K562 (cell line): ENCODE data around the gene UBE2L3. TPM values are rescaled to one million over a fixed set of nuclear protein-coding genes. Genes with fewer than 3 reads are reported as not detected.
A peak's percentile ranks its signal among the peaks of the same experiment; 100 is the strongest.

ENCODE experiments used
- NFATC3 ChIP-seq: fragments of 450-650 bp; IDR thresholded peaks from 2 replicates; pipeline ENCODE4 v1.6.1; 2017; ENCODE audit warnings: mild to moderate bottlenecking
- RCOR1 ChIP-seq, 2 experiments: IDR thresholded peaks; 2 replicates each; pipeline ENCODE4 v1.6.1; 2012; ENCODE audit warnings: low read depth in 2 of 2, low read length in 2 of 2, borderline replicate concordance in 1 of 2, improper control_type of control experiment in 1 of 2
- RUNX1 ChIP-seq: sonication (generic); IDR thresholded peaks from 2 replicates; pipeline ENCODE4 v1.6.1; 2016; ENCODE audit warnings: antibody characterized with exemption, low read depth
- SPI1 ChIP-seq: IDR thresholded peaks from 2 replicates; pipeline ENCODE4 v1.6.1; 2011; ENCODE audit warnings: low read depth, low read length, control low read depth, borderline replicate concordance
- STAT5B ChIP-seq: fragments of 250-450 bp; sonication (Bioruptor Pico); IDR thresholded peaks from 2 replicates; pipeline ENCODE4 v1.8.0; 2021; ENCODE audit warnings: mild to moderate bottlenecking, inconsistent platforms
- TBL1XR1 ChIP-seq, 2 experiments: IDR thresholded peaks; 2 replicates each; pipeline ENCODE4 v1.6.1; 2012; ENCODE audit warnings: improper control_type of control experiment in 2 of 2, low read length in 2 of 2, mild to moderate bottlenecking in 1 of 2
- ZBTB9 ChIP-seq: fragments of 450-650 bp; formaldehyde crosslinking; IDR thresholded peaks from 2 replicates; pipeline ENCODE4 v1.4.0; 2020; ENCODE audit warnings: mild to moderate bottlenecking, moderate library complexity
- polyA plus RNA-seq, 8 experiments: library from polyadenylated mRNA; depleted of rRNA in 4 of 8; stranded (reverse) in 5 of 8; unstranded in 3 of 8; fragments of >200 nt; fragmentation: Nextera tagmentation in 2 of 8; fragmentation: Illumina TruSeq in 1 of 8; extraction: Ambion mirVana in 2 of 8; extraction: Trizol in 1 of 8; gene quantifications; 2 replicates each; pipeline versions ENCODE4 v1.2.1 to v1.2.3, GENCODE V29; 2011 to 2014; ENCODE audit warnings: inconsistent platforms in 1 of 8, missing spikeins in 1 of 8
- total RNA-seq, 7 experiments: library from RNA; depleted of rRNA in 6 of 7; stranded (reverse); fragments of >200 nt in 6 of 7; fragmentation: Illumina TruSeq in 2 of 7; extraction: Trizol in 2 of 7; gene quantifications; 2 replicates each; pipeline versions ENCODE4 v1.2.1 to v1.2.3, GENCODE V29; 2011 to 2021; ENCODE audit warnings: low replicate concordance in 1 of 7
- TF ChIP-seq, protein P1 (sequence below): fragments of 450-650 bp; conservative IDR thresholded peaks from 2 replicates; pipeline ENCODE4 v1.6.1; 2016; ENCODE audit warnings: missing genetic modification characterization, low read depth, mild to moderate bottlenecking, missing compliant biosample characterization, moderate library complexity
- TF ChIP-seq, protein P2 (sequence below): fragments of 250-450 bp; sonication (Bioruptor Pico); IDR thresholded peaks from 2 replicates; pipeline ENCODE4 v1.5.0; 2021; ENCODE audit warnings: mild to moderate bottlenecking, borderline replicate concordance

UBE2L3 gene
- total and polyA plus RNA-seq, 9 of the 15 experiments (the other 6 are each of a cell fraction or from before 2014, with no cell fraction given), result 215 to 625 (median 285) TPM

DNA sequence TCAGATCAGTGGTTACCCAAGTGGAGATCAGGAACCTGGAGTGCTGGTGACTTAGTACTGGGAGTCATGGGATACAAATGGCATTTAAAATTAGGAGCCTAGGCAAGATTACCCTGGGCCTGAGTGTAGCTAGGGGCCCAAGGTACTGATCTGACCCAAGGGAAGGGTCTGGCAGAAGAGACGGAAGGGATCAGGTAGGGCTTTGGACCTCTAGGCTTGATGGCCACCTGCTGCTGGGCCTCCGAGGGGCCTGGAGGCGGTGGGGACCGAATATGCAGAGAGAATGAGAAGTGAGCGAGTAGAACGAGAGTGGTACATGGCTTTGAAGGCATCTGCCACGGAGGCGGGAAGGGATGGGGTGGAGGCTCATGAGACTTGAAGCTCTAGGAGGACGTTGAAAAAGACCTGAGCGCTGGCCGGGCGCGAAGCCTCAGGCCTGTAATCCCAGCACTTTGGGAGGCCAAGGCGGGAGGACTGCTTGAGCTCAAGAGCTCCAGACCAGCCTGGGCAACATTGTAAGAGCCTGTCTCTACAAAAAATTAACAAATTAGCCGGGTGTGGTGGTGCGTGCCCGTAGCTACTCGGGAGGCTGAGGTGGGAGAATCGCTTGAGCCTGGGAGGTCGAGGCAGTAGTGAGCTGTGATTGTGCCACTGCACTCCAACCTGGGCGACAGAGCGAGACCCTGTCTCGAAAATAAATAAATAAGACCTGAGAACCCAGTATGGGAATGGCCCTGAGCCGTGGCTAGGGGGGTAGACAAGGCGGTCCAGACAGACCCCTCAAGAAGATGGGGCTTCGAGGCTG, 97.7 kb downstream of the UBE2L3 start (continued):
- TF ChIP-seq SPI1 (0 out of 2 replicates have a peak, but pooled peaks have one; percentile 16), RCOR1 (IDR thresholded peaks at IDR 0.05; ENCODE audit: borderline replicate concordance in 1 of 2, low read depth in 2 of 2, low read length in 2 of 2) (0 out of 4 replicates have a peak, but pooled peaks of 1 of the 2 experiments have one; percentile 3), STAT5B (no peak), ZBTB9 (CRISPR knock-in tag) (no peak), TBL1XR1 (IDR thresholded peaks at IDR 0.05; ENCODE audit: low read length in 2 of 2) (peak in 1 of 2 experiments; percentile 11; a peak in 1 of 4 replicates), RUNX1 (no peak), NFATC3 (no peak)
- TF ChIP-seq, protein P1, sequence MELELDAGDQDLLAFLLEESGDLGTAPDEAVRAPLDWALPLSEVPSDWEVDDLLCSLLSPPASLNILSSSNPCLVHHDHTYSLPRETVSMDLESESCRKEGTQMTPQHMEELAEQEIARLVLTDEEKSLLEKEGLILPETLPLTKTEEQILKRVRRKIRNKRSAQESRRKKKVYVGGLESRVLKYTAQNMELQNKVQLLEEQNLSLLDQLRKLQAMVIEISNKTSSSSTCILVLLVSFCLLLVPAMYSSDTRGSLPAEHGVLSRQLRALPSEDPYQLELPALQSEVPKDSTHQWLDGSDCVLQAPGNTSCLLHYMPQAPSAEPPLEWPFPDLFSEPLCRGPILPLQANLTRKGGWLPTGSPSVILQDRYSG, result no peak
- TF ChIP-seq, protein P2, sequence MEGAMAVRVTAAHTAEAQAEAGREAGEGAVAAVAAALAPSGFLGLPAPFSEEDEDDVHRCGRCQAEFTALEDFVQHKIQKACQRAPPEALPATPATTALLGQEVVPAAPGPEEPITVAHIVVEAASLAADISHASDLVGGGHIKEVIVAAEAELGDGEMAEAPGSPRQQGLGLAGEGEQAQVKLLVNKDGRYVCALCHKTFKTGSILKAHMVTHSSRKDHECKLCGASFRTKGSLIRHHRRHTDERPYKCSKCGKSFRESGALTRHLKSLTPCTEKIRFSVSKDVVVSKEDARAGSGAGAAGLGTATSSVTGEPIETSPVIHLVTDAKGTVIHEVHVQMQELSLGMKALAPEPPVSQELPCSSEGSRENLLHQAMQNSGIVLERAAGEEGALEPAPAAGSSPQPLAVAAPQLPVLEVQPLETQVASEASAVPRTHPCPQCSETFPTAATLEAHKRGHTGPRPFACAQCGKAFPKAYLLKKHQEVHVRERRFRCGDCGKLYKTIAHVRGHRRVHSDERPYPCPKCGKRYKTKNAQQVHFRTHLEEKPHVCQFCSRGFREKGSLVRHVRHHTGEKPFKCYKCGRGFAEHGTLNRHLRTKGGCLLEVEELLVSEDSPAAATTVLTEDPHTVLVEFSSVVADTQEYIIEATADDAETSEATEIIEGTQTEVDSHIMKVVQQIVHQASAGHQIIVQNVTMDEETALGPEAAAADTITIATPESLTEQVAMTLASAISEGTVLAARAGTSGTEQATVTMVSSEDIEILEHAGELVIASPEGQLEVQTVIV (CRISPR knock-in tag), result no peak
